HUES64 (cell line): ENCODE results near the gene URI1.

Experiments
- H3K27ac ChIP-seq: 2 replicates; pipeline ENCODE4 v1.7.0; 2013; ENCODE audit warnings: low read depth, low read length, inconsistent platforms
- H3K27me3 ChIP-seq: 2 replicates; pipeline ENCODE4 v1.6.1; 2013; ENCODE audit warnings: mild to moderate bottlenecking, low read length; ENCODE audit not compliant: insufficient read depth
- H3K36me3 ChIP-seq: 2 replicates; pipeline ENCODE4 v1.6.1; 2013; ENCODE audit warnings: mild to moderate bottlenecking, low read length; ENCODE audit not compliant: insufficient read depth
- H3K4me1 ChIP-seq: 2 replicates; pipeline ENCODE4 v1.6.1; 2013; ENCODE audit warnings: mild to moderate bottlenecking, low read length, moderate library complexity; ENCODE audit not compliant: insufficient read depth
- H3K4me3 ChIP-seq: 2 replicates; pipeline ENCODE4 v1.5.1; 2013; ENCODE audit warnings: mild to moderate bottlenecking, low read length, moderate library complexity
- H3K9ac ChIP-seq: 2 replicates; pipeline ENCODE4 v1.6.1; 2013; ENCODE audit warnings: mild to moderate bottlenecking, low read depth, low read length
- H3K9me3 ChIP-seq: 2 replicates; pipeline ENCODE4 v1.6.1; 2013; ENCODE audit warnings: low read depth, low read length; ENCODE audit not compliant: insufficient read depth
- WGBS: fragments of 150-250, 120-280 bp; methylation state at CpG from one replicate; pipeline ENCODE4 v1.1.7; 2013; ENCODE audit warnings: missing lambda C conversion rate; 5-methylcytosine and 5-hydroxymethylcytosine counted together

The URI1 gene

DNA sequence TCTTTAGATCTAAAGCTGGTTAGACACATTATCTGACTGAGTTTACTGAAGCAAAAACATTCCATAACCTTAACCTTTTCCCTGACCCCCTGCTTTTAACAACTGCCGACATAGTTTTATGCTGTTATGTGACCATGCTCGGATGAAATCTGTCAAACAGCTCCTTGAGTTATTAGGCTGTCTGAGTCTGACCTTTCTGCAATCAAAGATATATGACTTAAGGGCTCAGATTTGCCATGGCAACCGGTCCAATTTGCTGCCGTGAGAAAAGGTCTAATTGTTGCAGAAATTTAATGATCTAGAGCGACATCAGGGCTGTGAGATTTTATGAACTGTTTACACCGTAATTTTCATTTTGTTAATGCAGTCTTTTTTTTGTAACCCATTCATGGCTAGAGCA lies 61.8 kb downstream of the URI1 start:
- Histone ChIP-seq H3K4me3 (no peak overlapping the region), H3K27me3 (no peaks in the 10 kb centered on the region), H3K9ac (no peak overlapping the region), H3K4me1 (no peaks in the 10 kb centered on the region; the same call in 1 of the 2 replicates), H3K36me3 (peaks cover 21% of the 10 kb centered on the region), H3K9me3 (peaks cover 2% of the 10 kb centered on the region; the same call in 1 of the 2 replicates), H3K27ac (no peak overlapping the region)
- WGBS, result 97% methylated on average over 6 of the region's 6 CpGs

- peaks cover 2% of the 10 kb centered on the region; the same call in 1 of the 2 replicates for H3K9me3 ChIP-seq
- no peak overlapping the region for H3K27ac ChIP-seq
- no CpG with 5 or more reads among the region's 1 CpG for WGBS
- H3K4me3 ChIP-seq, result no peak overlapping the region
- no peaks in the 10 kb centered on the region for H3K27me3 ChIP-seq
- H3K9ac ChIP-seq, result no peak overlapping the region
- H3K36me3 ChIP-seq, result peaks cover 26% of the 10 kb centered on the region
- H3K4me1 ChIP-seq, result no peaks in the 10 kb centered on the region; the same call in 1 of the 2 replicates
Measured at GRCh38 chr19:30004403-30004802, 62.4 kb downstream of the URI1 start.

DNA sequence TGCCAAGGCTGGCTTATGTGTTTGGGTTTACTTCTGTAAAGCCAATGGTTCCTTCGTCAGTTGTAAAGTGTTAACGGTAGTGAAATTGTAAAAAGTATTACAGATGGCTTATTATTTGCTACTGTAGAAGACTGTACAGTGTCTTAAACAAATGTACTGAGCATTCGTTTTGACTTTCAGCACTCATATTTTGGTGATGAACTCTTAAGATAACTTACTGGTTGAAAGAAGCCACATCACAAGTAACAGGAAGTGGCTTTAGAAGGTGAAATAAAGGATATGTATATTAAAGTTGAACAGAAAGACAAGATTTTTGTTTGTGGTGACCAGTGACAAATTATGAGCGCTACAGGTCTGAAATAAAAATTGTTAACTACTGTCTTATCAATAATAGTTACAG lies 64.2 kb downstream of the URI1 start:
- Histone ChIP-seq H3K4me1 (0 out of 2 replicates have a peak, but pooled peaks cover 5% of the 10 kb centered on the region), H3K36me3 (peaks cover 34% of the 10 kb centered on the region), H3K4me3 (no peak overlapping the region), H3K27me3 (no peaks in the 10 kb centered on the region), H3K9ac (no peak overlapping the region), H3K9me3 (no peaks in the 10 kb centered on the region), H3K27ac (no peak overlapping the region)
- WGBS, result 96% methylated on average over 4 of the region's 4 CpGs

- no peaks in the 10 kb centered on the region for H3K9me3 ChIP-seq
- peaks cover 48% of the 10 kb centered on the region for H3K36me3 ChIP-seq
- no peaks in the 10 kb centered on the region for H3K27me3 ChIP-seq
- WGBS, result no CpG with 5 or more reads among the region's 2 CpGs
- H3K9ac ChIP-seq, result no peak overlapping the region
- no peak overlapping the region for H3K4me3 ChIP-seq
- H3K27ac ChIP-seq, result no peak overlapping the region
- H3K4me1 ChIP-seq, result peaks cover 8% of the 10 kb centered on the region
Measured at GRCh38 chr19:30008169-30008568, 66.1 kb downstream of the URI1 start.

- Histone ChIP-seq H3K4me1 (peaks cover 15% of the 10 kb centered on the region), H3K9ac (no peak overlapping the region), H3K4me3 (no peak overlapping the region), H3K9me3 (no peaks in the 10 kb centered on the region), H3K27me3 (no peaks in the 10 kb centered on the region), H3K36me3 (peaks cover 56% of the 10 kb centered on the region), H3K27ac (no peak overlapping the region)
- 97% methylated on average over 6 of the region's 10 CpGs for WGBS
Measured at GRCh38 chr19:30009013-30009412, 67.0 kb downstream of the URI1 start.

GRCh38 chr19:30011051-30011578 lies 69.1 kb downstream of the URI1 start:
- peaks cover 60% of the 10 kb centered on the region for H3K36me3 ChIP-seq
- no peak overlapping the region for H3K27ac ChIP-seq
- H3K9me3 ChIP-seq, result no peaks in the 10 kb centered on the region
- H3K27me3 ChIP-seq, result no peaks in the 10 kb centered on the region
- H3K4me1 ChIP-seq, result peaks cover 29% of the 10 kb centered on the region
- WGBS, result 79% methylated on average over 9 of the region's 9 CpGs
- H3K9ac ChIP-seq, result no peak overlapping the region
- H3K4me3 ChIP-seq, result no peak overlapping the region

DNA sequence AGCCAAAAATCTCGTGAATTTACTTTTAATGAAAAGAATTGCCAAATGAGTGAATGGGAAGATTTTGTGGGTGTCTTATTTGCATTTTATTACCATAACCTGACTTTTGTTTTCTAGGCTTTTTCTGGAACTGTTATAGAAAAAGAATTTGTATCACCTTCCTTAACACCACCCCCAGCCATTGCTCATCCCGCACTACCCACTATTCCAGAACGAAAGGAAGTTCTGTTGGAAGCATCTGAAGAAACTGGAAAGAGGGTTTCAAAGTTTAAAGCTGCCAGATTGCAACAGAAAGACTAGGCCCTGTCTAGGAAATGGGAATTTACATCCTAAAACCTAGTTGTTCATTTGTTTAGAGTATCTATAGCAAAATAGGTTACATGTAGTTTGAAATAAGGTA lies 72.7 kb downstream of the URI1 start:
- no peak overlapping the region for H3K27ac ChIP-seq
- WGBS, result 92% methylated on average over 3 of the region's 3 CpGs
- H3K9ac ChIP-seq, result no peak overlapping the region
- peaks cover 40% of the 10 kb centered on the region for H3K36me3 ChIP-seq
- peaks cover 29% of the 10 kb centered on the region for H3K4me1 ChIP-seq
- no peak overlapping the region for H3K4me3 ChIP-seq
- H3K27me3 ChIP-seq, result no peaks in the 10 kb centered on the region
- no peaks in the 10 kb centered on the region for H3K9me3 ChIP-seq

- Histone ChIP-seq H3K4me1 (peaks cover 24% of the 10 kb centered on the region), H3K27me3 (no peaks in the 10 kb centered on the region), H3K9me3 (no peaks in the 10 kb centered on the region), H3K27ac (no peak overlapping the region), H3K36me3 (peaks cover 32% of the 10 kb centered on the region), H3K4me3 (no peak overlapping the region), H3K9ac (no peak overlapping the region)
Measured at GRCh38 chr19:30017172-30017571, 75.1 kb downstream of the URI1 start.

DNA sequence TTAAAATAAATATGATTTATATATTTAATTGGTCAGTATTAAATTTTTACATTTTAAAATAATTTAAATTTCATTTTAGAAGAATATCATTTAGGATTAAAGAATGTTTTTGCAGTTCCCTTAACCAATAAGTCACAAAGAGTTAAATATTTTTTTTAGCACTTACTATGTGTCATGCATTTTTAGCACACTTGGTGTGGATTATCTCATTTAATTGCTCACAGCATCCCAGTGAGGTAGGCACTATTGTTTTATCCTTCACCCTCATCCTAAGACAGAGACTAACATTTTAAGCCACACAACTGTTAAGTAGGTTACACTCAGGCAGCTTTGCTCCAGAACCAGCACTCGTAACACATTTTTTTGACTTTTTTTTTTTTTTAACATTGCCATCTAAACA lies 78.2 kb downstream of the URI1 start:
- no peak overlapping the region for H3K9ac ChIP-seq
- H3K36me3 ChIP-seq, result peaks cover 4% of the 10 kb centered on the region
- no peaks in the 10 kb centered on the region for H3K27me3 ChIP-seq
- H3K9me3 ChIP-seq, result no peaks in the 10 kb centered on the region
- H3K27ac ChIP-seq, result no peak overlapping the region
- 100% methylated on average over 1 of the region's 1 CpG for WGBS
- peaks cover 3% of the 10 kb centered on the region; the same call in 1 of the 2 replicates for H3K4me1 ChIP-seq
- no peak overlapping the region for H3K4me3 ChIP-seq

DNA sequence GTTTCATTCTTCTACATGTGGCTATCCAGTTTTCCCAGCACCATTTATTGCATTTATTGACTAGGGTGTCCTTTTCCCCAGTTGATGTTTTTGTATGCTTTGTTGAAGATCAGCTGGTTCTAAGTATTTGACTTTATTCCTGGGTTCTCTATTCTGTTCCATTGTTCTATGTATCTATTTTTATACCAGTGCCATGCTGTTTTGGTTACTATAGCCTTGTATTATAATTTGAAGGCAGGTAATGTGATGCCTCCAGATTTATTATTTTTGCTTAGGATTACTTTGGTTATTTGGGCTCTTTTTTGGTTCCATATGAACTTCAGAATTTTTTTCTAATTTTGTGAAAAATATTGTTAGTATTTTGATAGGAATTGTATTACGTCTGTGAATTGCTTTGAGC lies 80.6 kb downstream of the URI1 start:
- Histone ChIP-seq H3K27me3 (no peaks in the 10 kb centered on the region), H3K9ac (no peak overlapping the region), H3K4me1 (no peaks in the 10 kb centered on the region), H3K4me3 (no peak overlapping the region), H3K27ac (no peak overlapping the region), H3K36me3 (peaks cover 3% of the 10 kb centered on the region; the same call in 1 of the 2 replicates), H3K9me3 (no peaks in the 10 kb centered on the region; the same call in 1 of the 2 replicates)
- WGBS, result 98% methylated on average over 1 of the region's 1 CpG

DNA sequence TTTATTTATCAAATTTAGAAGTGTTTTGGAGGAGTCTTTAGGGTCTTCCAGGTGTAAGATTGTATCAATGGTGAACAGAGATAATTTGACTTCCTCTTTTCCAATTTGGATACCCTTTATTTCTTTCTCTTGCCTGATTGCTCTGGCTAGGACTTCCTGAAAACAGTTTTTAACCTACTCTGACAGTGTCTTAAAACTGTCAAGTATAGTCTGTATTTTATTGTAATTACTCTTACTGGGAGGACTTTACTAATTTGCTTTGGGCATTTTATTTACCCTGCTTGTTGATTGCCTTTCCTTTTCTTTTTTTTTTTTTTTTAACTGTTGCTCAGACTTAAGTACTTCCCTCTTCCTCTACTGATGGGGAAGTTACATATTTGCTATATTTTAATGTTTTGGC lies 81.3 kb downstream of the URI1 start:
- Histone ChIP-seq H3K9ac (no peak overlapping the region), H3K27ac (no peak overlapping the region), H3K27me3 (no peaks in the 10 kb centered on the region), H3K9me3 (no peaks in the 10 kb centered on the region; the same call in 1 of the 2 replicates), H3K36me3 (no peaks in the 10 kb centered on the region; the same call in 1 of the 2 replicates), H3K4me3 (no peak overlapping the region), H3K4me1 (no peaks in the 10 kb centered on the region)

DNA sequence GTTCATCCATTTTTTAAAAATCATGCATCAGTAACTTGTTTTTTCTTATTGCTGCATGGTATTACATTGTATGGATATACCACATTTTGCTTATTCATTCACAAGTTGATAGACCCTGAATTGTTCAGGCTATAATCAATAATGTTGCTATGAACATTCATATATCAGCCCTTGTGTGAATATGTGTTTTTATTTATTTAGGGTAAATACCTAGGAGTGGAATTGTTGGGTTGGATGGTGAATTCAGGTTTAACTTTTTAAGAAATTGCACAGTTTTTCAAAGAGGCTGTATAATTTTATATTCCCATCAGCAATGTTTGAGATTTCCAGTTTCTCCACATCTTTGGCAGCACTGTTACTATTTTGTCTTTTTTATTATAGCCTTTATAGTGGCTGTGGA lies 82.1 kb downstream of the URI1 start:
- H3K9me3 ChIP-seq, result no peaks in the 10 kb centered on the region; the same call in 1 of the 2 replicates
- H3K36me3 ChIP-seq, result no peaks in the 10 kb centered on the region; the same call in 1 of the 2 replicates
- no peaks in the 10 kb centered on the region for H3K4me1 ChIP-seq
- no peak overlapping the region for H3K27ac ChIP-seq
- no peaks in the 10 kb centered on the region for H3K27me3 ChIP-seq
- no peak overlapping the region for H3K9ac ChIP-seq
- H3K4me3 ChIP-seq, result no peak overlapping the region
